Hippocampal formation (tissue), 2 donors: Measurements from ENCODE around the gene PIAS4.

Source experiments
- DNase-seq, 2 donors: peaks; one replicate each; lab custom pipeline; 2025; lab: John Stamatoyannopoulos, UW

Gene PIAS4

GRCh38 chr19:4059891-4060620 lies 52.5 kb downstream of the PIAS4 start:
- DNase-seq = no peak

GRCh38 chr19:4060621-4061177 lies 53.2 kb downstream of the PIAS4 start:
- no peak for DNase-seq

- no peak for DNase-seq
Measured at GRCh38 chr19:4061178-4061682, 53.7 kb downstream of the PIAS4 start.

- no peak for DNase-seq
Measured at GRCh38 chr19:4061683-4062418, 54.3 kb downstream of the PIAS4 start.

- DNase-seq = no peak
Measured at GRCh38 chr19:4062419-4063368, 55.2 kb downstream of the PIAS4 start.

- no peak for DNase-seq
Measured at GRCh38 chr19:4063369-4064148, 56.0 kb downstream of the PIAS4 start.

- DNase-seq = no peak
Measured at GRCh38 chr19:4064149-4064495, 56.6 kb downstream of the PIAS4 start.

- DNase-seq = peak; percentile 49
Measured at GRCh38 chr19:4064496-4065260, 57.1 kb downstream of the PIAS4 start.

GRCh38 chr19:4065430-4066175 lies 58.1 kb downstream of the PIAS4 start:
- DNase-seq = peak; percentile 88 to 95

GRCh38 chr19:4066176-4066606 lies 58.7 kb downstream of the PIAS4 start:
- DNase-seq = peak in 1 of 2 donors; percentile 83

GRCh38 chr19:4066682-4067395 lies 59.3 kb downstream of the PIAS4 start, which contains the start of gene ZBTB7A:
ZBTB7A (minus strand) TSS chr19:4066899; CDS start chr19:4055232, 11,667 bp downstream.
- DNase-seq = peak; percentile 37 to 71

GRCh38 chr19:4067396-4068046 lies 60.0 kb downstream of the PIAS4 start:
- no peak for DNase-seq

- no peak for DNase-seq
Measured at GRCh38 chr19:4068047-4068966, 60.8 kb downstream of the PIAS4 start.

- no peak for DNase-seq
Measured at GRCh38 chr19:4069331-4069959, 61.9 kb downstream of the PIAS4 start.

- no peak for DNase-seq
Measured at GRCh38 chr19:4071610-4072009, 64.1 kb downstream of the PIAS4 start.

- no peak for DNase-seq
Measured at GRCh38 chr19:4075373-4075772, 67.8 kb downstream of the PIAS4 start.

GRCh38 chr19:4077007-4077374 lies 69.5 kb downstream of the PIAS4 start:
- no peak for DNase-seq
